NCI-H345 treated with DMSO at 0.1 percent for 48 hours (cell line): ENCODE measurements around the gene ACAP1.

Experiments
- DNase-seq: peaks from one replicate; lab custom pipeline; 2025; ENCODE audit not compliant: unreplicated experiment; lab: John Stamatoyannopoulos, UW

Gene ACAP1, protein sequence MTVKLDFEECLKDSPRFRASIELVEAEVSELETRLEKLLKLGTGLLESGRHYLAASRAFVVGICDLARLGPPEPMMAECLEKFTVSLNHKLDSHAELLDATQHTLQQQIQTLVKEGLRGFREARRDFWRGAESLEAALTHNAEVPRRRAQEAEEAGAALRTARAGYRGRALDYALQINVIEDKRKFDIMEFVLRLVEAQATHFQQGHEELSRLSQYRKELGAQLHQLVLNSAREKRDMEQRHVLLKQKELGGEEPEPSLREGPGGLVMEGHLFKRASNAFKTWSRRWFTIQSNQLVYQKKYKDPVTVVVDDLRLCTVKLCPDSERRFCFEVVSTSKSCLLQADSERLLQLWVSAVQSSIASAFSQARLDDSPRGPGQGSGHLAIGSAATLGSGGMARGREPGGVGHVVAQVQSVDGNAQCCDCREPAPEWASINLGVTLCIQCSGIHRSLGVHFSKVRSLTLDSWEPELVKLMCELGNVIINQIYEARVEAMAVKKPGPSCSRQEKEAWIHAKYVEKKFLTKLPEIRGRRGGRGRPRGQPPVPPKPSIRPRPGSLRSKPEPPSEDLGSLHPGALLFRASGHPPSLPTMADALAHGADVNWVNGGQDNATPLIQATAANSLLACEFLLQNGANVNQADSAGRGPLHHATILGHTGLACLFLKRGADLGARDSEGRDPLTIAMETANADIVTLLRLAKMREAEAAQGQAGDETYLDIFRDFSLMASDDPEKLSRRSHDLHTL

GRCh38 chr17:7336240-7337175 is at the start of gene ACAP1:
TSS of gene ACAP1 (plus strand) at chr17:7336529. CDS start at chr17:7336735, 206 bp downstream.
- no peak for DNase-seq

DNA sequence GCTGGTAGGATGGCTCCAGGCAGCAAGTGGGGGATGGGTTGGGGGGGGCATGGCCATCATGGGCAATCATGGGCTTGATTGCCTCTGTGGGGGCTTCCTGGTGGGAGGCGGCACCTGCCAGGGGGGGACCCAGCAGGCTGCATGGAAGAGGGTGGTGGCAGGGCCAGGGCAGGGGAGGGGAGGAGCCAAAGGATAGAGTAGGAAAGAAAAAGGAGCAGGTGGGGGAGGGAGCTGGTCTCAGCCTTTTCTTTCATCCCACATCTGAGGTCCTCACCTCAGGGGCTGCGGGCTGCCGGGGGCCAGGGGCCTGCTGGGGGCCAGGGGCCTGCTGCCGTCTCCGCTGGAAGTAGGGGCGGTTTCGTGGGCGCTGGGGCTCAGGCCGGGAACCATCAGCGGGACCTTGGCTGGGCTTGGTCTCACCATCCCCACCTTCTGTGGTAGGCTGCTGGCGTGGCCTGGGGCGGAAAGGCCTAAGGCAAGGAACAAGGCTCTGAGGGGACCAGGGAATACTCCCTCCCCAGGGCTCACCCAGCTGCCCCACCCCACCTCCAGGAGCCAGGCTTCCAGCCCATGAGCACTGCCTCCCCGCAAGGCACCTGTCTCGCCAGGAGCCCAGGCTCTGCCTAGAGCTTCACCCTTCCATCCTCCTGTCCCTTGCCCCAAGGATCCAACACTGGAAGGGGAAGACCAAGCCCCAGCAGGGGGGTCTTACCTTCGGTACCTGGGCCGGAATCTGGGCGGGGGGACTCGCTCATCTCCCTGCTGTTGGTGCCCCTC is 46.9 kb upstream of the ACAP1 start:
- no peak for DNase-seq

GRCh38 chr17:7290166-7290565 is 46.2 kb upstream of the ACAP1 start:
- DNase-seq = no peak

DNA sequence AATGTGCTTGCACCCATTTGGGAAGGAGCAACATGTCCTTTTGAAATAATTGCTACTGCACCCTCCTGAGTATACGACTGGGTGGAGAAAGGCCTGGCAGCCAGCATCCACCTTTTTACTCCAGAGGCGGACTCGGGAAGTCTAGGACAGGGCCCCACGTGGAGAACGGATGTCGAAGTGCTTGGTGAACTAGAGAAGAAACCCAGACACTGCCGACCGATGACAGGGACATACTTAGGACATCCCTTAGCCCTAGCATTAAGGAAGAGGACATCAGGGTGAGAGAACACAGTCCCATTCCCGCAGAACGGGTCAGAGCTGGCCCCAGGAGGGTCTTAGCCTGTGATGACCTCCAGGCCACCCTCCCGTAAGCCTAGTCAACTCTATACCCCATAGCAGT is 45.6 kb upstream of the ACAP1 start:
- no peak for DNase-seq

DNA sequence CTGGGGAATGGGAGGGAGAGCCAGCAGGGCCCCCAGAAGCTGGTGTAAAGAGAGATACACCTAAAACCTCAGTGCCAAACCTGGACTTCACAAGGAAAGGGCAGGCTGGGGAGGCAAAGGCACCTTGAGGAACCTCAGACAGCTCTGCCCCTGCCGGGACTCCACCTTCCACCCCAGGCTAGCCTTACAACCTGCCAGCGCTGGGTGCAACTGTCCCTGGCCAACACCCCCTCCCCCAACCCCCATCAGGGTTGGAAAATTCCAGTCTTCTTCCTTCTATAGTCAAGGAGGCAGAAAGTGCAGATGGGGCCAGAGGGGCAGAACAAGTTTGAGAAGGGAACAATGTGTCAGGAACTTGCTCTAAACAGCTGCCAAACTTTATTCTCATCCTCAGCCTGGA is 44.1 kb upstream of the ACAP1 start:
- DNase-seq = no peak

GRCh38 chr17:7292729-7293128 is 43.6 kb upstream of the ACAP1 start:
- DNase-seq = no peak

DNA sequence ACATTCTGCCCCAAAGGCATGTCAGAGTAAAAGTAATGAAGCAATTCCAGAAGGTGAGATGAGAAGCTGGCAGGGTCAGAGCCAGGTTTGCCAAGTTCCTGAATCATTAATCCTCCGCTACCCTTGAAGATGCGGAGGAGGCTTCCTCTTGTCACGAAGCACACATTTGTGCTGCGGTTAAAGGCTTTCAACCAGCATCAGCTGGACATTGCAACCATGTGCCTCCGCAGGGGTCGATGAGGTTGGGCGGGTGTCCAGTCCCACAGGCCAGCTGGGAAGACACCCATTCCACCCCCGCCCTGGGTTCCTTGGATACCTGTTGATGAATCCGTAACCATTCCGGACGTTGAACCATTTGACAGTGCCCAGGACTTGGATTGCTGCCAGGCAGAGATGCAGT is 43.2 kb upstream of the ACAP1 start:
- no peak for DNase-seq

DNA sequence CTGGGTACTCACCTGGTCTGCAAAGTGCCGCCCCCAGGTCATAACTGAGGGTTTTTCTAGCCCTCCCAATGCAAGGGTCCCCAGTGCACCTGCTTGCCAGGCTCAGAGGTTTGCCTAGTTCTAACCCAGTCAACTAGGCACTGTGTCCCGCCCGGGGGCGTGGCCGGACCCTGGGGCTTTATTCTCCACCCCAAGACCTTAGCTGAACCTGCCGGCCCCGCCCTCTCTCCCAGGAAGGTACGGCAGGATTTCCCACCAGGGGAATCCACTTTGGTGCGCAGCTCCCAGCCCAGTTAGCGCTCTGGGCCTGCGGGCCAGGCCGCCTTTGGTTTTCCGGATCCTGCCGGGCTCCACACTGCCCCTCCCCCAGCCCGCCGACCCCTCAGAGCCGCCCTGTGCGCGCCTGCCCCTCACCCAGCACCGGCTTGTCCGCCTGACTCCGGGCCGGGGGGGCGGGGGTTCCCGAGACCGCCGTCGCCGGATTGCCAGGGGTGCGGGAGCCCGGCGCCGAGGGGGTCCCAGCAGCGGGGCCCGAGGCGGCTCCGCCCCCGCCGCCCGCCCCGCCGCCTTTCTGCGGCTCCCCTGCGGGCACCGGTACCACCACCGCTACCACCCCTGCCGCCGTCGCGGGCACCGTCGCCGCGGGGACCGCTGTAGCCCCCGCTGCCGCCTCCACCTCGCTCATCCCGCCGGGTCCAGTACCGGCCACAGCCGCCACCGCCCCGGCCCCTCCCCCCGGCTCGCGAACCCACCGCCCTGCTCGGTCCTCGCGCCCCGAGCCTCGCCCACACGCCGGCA is 42.3 kb upstream of the ACAP1 start:
- no peak for DNase-seq

DNA sequence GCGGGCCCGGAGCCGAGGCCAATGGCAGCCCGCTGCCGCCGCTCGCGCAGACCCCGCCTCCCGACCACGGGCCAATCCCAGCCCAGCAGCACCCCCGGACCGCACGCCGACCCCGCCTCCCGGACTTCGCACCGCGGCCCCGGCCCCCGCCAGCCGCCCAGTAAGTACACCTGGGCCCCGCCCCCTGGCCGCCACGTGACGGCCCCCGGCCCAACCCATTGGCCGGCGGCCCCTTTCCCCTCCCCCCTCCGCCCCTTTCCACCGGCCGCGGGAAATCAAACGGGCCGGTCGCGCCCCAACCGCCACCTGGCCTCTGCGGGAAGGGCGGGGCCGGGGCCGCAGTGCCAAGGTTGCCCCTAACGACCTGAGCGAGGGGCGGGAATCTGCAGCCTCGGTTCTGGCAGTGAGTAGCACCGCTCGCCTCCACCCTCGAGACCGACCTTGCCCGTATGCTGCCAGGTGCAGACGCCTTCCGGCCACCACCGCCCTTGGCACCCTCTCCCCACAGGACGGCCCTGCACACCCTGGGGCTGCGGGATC is 41.6 kb upstream of the ACAP1 start, which contains the start of gene YBX2:
Gene YBX2 (minus strand): TSS at position 26 of the 540 bp plus-strand sequence. CDS start 139 bp downstream, outside the sequence.
- DNase-seq = peak; percentile 61

DNA sequence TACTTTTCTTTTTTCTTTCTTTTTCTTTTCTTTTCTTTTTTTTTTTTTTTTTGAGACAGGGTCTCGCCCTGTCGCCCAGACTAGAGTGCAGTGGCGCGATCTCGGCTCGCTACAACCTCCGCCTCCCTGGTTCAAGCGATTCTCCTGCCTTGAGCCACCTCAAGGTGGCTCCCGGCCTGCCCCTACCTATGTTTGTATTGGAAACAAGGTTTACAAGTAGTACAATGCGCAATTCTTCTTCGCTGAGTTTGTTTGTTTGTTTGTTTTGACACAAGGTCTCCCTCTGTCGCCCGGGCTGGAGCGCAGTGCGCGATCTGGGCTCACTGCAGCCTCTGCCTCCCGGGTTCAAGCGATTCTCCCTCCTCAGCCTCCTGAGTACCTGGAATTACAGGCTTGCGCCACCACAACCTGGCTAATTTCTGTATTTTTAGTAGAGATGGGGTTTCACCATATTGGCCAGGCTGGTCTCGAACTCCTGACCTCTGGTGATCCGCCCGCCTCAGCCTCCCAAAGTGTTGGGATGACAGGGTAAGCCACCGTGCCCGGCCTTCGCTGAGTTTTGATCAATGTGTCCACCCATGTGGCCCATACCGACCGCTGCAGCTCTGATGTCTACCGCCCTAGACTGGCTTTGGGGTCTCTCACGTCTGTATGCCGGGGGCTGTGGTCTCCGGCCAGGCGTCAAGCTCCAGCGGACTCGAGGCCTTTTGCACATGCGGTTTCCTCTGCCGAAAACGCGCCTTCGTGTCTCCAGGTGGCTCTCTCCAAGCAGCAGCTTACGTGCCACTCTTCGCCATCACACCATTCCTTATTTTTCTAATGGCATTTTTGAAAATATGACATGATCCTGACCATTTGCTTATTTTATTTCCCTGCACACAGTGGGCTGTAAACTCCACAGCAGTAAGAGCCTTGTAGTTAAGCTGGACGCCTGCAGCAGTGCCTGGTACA is 40.8 kb upstream of the ACAP1 start:
- no peak for DNase-seq

- DNase-seq = peak; percentile 27
These were observed 40.0 kb upstream of the ACAP1 start for GRCh38 chr17:7296189-7296861.

- DNase-seq = no peak
These were observed 32.1 kb upstream of the ACAP1 start for GRCh38 chr17:7304179-7304578.

- DNase-seq = peak; percentile 90
These were observed 29.2 kb upstream of the ACAP1 start, which contains the start of gene EIF5A for GRCh38 chr17:7306911-7307685. TSS of gene EIF5A (plus strand) at chr17:7307628. CDS start at chr17:7309636, 2,008 bp downstream.

DNA sequence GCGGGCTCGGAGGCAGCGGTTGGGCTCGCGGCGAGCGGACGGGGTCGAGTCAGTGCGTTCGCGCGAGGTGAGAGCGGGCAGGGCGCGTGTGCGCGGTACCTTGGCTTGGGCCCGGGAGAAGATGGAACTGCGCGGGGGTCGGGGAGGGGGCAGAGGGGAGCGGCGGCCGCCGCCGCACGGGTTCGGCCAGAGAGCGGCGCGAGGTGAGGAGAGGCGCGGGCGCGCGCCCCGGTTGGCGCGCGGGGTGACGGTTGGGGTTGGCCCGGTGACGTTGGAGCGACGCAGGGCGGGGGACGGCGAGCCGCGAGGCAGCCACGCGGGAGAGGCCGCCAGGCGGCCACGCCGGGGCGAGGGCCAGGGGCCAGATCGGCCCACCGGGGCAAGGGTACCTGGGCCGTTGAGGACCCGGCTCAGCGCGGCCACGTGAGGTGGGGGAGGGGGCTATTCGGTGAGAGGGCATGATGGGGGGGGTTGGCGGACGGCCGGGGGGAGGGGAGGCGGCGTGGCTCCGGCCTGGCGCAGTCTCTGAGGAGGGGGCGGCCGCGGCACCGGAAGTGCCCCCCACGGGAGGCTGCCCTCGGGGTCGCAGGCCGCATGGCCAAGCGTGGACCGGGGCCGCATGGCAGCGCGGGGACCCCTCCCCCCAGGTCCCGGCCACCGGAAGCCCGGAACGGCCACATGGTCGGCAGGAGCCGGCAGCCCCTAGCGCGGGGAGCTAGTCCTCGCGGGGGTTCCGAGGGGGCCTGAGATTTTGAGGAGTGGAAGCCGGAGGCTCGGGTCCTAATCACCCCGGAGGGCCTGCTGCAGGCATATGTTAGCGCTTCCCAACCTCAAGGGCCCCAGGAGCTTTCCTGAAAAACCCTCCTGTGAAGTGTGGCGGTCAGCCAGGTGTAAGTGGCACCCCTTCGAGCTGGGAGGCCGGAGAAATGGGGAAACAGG is 28.4 kb upstream of the ACAP1 start:
- no peak for DNase-seq

- DNase-seq = peak; percentile 39
These were observed 27.5 kb upstream of the ACAP1 start for GRCh38 chr17:7308625-7309433.
